ENCODE results near the gene NR3C2.
A peak's percentile ranks its signal among the peaks of the same experiment; 100 is the strongest.

The NR3C2 gene

GRCh38 chr4:148044089-148044911, 397.9 kb downstream of the NR3C2 start:
- WGBS (ENCODE audit: extremely low coverage, insufficient coverage, insufficient read length): no CpG with 5 or more reads among the region's 9 CpGs
- no peak overlapping the region for H3K4me3 ChIP-seq (ENCODE audit: low read depth, low read length)
- H3K9me3 ChIP-seq (ENCODE audit: insufficient read depth, low read depth, low read length): peaks cover 2% of the 10 kb centered on the region
- H4K12ac ChIP-seq (ENCODE audit: low read depth, low read length): no peak overlapping the region
- no peaks in the 10 kb centered on the region for H3K4me1 ChIP-seq (ENCODE audit: control insufficient read depth in 1 of 2, insufficient read depth in 2 of 2, low read length in 2 of 2)
- H3K36me3 ChIP-seq (ENCODE audit: control insufficient read depth in 1 of 2, insufficient read depth in 2 of 2, low read length in 2 of 2): peaks cover 0 to 3% of the 10 kb centered on the region in 2 experiments
- no peak overlapping the region for H3K27ac ChIP-seq (ENCODE audit: low read depth, low read length)
- H3K4me2 ChIP-seq (ENCODE audit: low read length): no peak overlapping the region
- H3K9ac ChIP-seq (ENCODE audit: low read length): no peak overlapping the region
- H3K27me3 ChIP-seq (ENCODE audit: insufficient read depth, low read length): no peaks in the 10 kb centered on the region
- H2BK5ac ChIP-seq (ENCODE audit: low read depth, low read length, poor library complexity): no peak overlapping the region
- no peak overlapping the region for H2AK5ac ChIP-seq (ENCODE audit: low read length)
- H4K8ac ChIP-seq (ENCODE audit: low read depth, low read length): no peak overlapping the region
- no peak overlapping the region for H2BK120ac ChIP-seq (ENCODE audit: insufficient read depth, low read length, poor library complexity)
- H3K14ac ChIP-seq (ENCODE audit: low read length): no peak overlapping the region
- H2AFZ ChIP-seq (ENCODE audit: insufficient read depth, low read length, poor library complexity): no peak overlapping the region
- DNase-seq: no peak
- H3K4ac ChIP-seq (ENCODE audit: low read depth, low read length): no peak overlapping the region
- no peak overlapping the region for H2BK12ac ChIP-seq (ENCODE audit: low read length)
- H3K79me2 ChIP-seq (ENCODE audit: control insufficient read depth, insufficient read depth, low read length, poor library complexity): no peaks in the 10 kb centered on the region
- no peak overlapping the region for H3K23ac ChIP-seq (ENCODE audit: low read length)
- no peak overlapping the region for H3K18ac ChIP-seq (ENCODE audit: low read length)
- no peak overlapping the region for H4K91ac ChIP-seq (ENCODE audit: low read depth, low read length)
- H3K79me1 ChIP-seq (ENCODE audit: low read length): no peaks in the 10 kb centered on the region

GRCh38 chr4:148041606-148042329, 400.4 kb downstream of the NR3C2 start:
- H3K4me1 ChIP-seq (ENCODE audit: control insufficient read depth in 1 of 2, insufficient read depth in 2 of 2, low read length in 2 of 2): no peaks in the 10 kb centered on the region
- H3K79me2 ChIP-seq (ENCODE audit: control insufficient read depth, insufficient read depth, low read length, poor library complexity): no peaks in the 10 kb centered on the region
- H3K36me3 ChIP-seq (ENCODE audit: control insufficient read depth in 1 of 2, insufficient read depth in 2 of 2, low read length in 2 of 2): peaks cover 0 to under 1% of the 10 kb centered on the region in 2 experiments
- no peak overlapping the region for H3K23ac ChIP-seq (ENCODE audit: low read length)
- H4K12ac ChIP-seq (ENCODE audit: low read depth, low read length): no peak overlapping the region
- no peak overlapping the region for H3K9ac ChIP-seq (ENCODE audit: low read length)
- H3K79me1 ChIP-seq (ENCODE audit: low read length): no peaks in the 10 kb centered on the region
- H3K9me3 ChIP-seq (ENCODE audit: insufficient read depth, low read depth, low read length): peaks cover 2% of the 10 kb centered on the region
- no peak overlapping the region for H3K14ac ChIP-seq (ENCODE audit: low read length)
- H3K18ac ChIP-seq (ENCODE audit: low read length): no peak overlapping the region
- H3K4me3 ChIP-seq (ENCODE audit: low read depth, low read length): no peak overlapping the region
- H2AK5ac ChIP-seq (ENCODE audit: low read length): no peak overlapping the region
- no peaks in the 10 kb centered on the region for H3K27me3 ChIP-seq (ENCODE audit: insufficient read depth, low read length)
- H3K27ac ChIP-seq (ENCODE audit: low read depth, low read length): no peak overlapping the region
- H2BK120ac ChIP-seq (ENCODE audit: insufficient read depth, low read length, poor library complexity): no peak overlapping the region
- no peak overlapping the region for H3K4ac ChIP-seq (ENCODE audit: low read depth, low read length)
- H2BK12ac ChIP-seq (ENCODE audit: low read length): no peak overlapping the region
- WGBS (ENCODE audit: extremely low coverage, insufficient coverage, insufficient read length): no CpG with 5 or more reads among the region's 7 CpGs
- no peak overlapping the region for H2BK5ac ChIP-seq (ENCODE audit: low read depth, low read length, poor library complexity)
- no peak overlapping the region for H2AFZ ChIP-seq (ENCODE audit: insufficient read depth, low read length, poor library complexity)
- no peak for DNase-seq
- H3K4me2 ChIP-seq (ENCODE audit: low read length): no peak overlapping the region
- H4K91ac ChIP-seq (ENCODE audit: low read depth, low read length): no peak overlapping the region
- no peak overlapping the region for H4K8ac ChIP-seq (ENCODE audit: low read depth, low read length)

- Histone ChIP-seq H4K8ac (ENCODE audit: low read depth, low read length) (no peak overlapping the region), H2AK5ac (ENCODE audit: low read length) (no peak overlapping the region), H2AFZ (ENCODE audit: insufficient read depth, low read length, poor library complexity) (no peak overlapping the region)
Measured at GRCh38 chr4:148034813-148035212, 407.4 kb downstream of the NR3C2 start.

DNA sequence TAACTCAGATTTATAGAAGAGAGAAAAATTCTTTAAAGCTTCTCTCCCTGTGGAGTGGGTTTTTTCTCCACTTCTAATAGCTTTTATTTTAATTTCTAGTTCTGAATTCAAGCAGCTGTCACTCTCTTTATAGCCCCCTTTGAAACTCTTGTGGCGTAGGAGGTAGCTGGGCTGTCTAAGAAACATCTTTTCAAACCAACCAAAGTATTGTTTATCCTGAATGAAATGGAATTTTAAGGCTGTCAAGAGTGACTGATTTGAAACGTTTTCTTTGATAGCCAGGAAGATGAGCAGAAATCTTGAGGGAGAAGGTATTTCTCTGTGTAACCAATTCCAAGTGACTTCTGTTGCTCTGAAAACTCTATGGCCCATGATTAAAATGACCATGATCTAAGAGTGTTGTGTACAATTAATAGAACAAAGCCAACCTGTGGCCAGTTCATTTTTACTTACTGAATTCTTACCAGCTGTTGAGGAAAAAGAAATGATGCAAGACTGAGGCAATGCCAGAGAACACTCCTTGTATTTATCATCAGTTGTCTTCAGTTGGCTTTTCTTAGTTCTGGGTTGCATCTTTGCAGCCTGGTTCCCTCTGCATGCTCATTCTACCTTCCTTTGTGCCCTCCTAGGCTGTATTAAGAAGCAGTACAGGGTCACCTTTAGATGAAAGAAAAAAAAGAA, 411.9 kb downstream of the NR3C2 start:
- H3K4me3 ChIP-seq (ENCODE audit: low read depth, low read length): no peak overlapping the region
- no peaks in the 10 kb centered on the region for H3K79me1 ChIP-seq (ENCODE audit: low read length)
- H2BK5ac ChIP-seq (ENCODE audit: low read depth, low read length, poor library complexity): no peak overlapping the region
- no peak overlapping the region for H3K18ac ChIP-seq (ENCODE audit: low read length)
- H2BK12ac ChIP-seq (ENCODE audit: low read length): no peak overlapping the region
- peaks cover 0 to 2% of the 10 kb centered on the region in 2 experiments for H3K4me1 ChIP-seq (ENCODE audit: control insufficient read depth in 1 of 2, insufficient read depth in 2 of 2, low read length in 2 of 2)
- H3K36me3 ChIP-seq (ENCODE audit: control insufficient read depth in 1 of 2, insufficient read depth in 2 of 2, low read length in 2 of 2): peaks cover 0 to 1% of the 10 kb centered on the region in 2 experiments
- no peak overlapping the region for H2AK5ac ChIP-seq (ENCODE audit: low read length)
- no peak overlapping the region for H4K91ac ChIP-seq (ENCODE audit: low read depth, low read length)
- H2AFZ ChIP-seq (ENCODE audit: insufficient read depth, low read length, poor library complexity): no peak overlapping the region
- no peak overlapping the region for H3K27ac ChIP-seq (ENCODE audit: low read depth, low read length)
- no peaks in the 10 kb centered on the region for H3K9me3 ChIP-seq (ENCODE audit: insufficient read depth, low read depth, low read length)
- H3K79me2 ChIP-seq (ENCODE audit: control insufficient read depth, insufficient read depth, low read length, poor library complexity): no peaks in the 10 kb centered on the region
- H3K9ac ChIP-seq (ENCODE audit: low read length): no peak overlapping the region
- no peak overlapping the region for H2BK120ac ChIP-seq (ENCODE audit: insufficient read depth, low read length, poor library complexity)
- no peak for DNase-seq
- H4K8ac ChIP-seq (ENCODE audit: low read depth, low read length): no peak overlapping the region
- H3K27me3 ChIP-seq (ENCODE audit: insufficient read depth, low read length): no peaks in the 10 kb centered on the region
- H3K4me2 ChIP-seq (ENCODE audit: low read length): no peak overlapping the region
- no peak overlapping the region for H4K12ac ChIP-seq (ENCODE audit: low read depth, low read length)
- no peak overlapping the region for H3K4ac ChIP-seq (ENCODE audit: low read depth, low read length)
- H3K23ac ChIP-seq (ENCODE audit: low read length): no peak overlapping the region
- no CpG with 5 or more reads among the region's 2 CpGs for WGBS (ENCODE audit: extremely low coverage, insufficient coverage, insufficient read length)
- no peak overlapping the region for H3K14ac ChIP-seq (ENCODE audit: low read length)

More at GRCh38 chr4:148034813-148035212, 407.4 kb downstream of the NR3C2 start:
- peaks cover 0 to 2% of the 10 kb centered on the region in 2 experiments for H3K4me1 ChIP-seq (ENCODE audit: control insufficient read depth in 1 of 2, insufficient read depth in 2 of 2, low read length in 2 of 2)
- H3K4me3 ChIP-seq (ENCODE audit: low read depth, low read length): no peak overlapping the region
- H3K23ac ChIP-seq (ENCODE audit: low read length): no peak overlapping the region
- peak in 1 of 2 donors; percentile 18 for DNase-seq
- H3K9ac ChIP-seq (ENCODE audit: low read length): no peak overlapping the region
- WGBS (ENCODE audit: extremely low coverage, insufficient coverage, insufficient read length): no CpG with 5 or more reads among the region's 1 CpG
- no peak overlapping the region for H3K4me2 ChIP-seq (ENCODE audit: low read length)
- no peak overlapping the region for H4K12ac ChIP-seq (ENCODE audit: low read depth, low read length)
- H3K79me2 ChIP-seq (ENCODE audit: control insufficient read depth, insufficient read depth, low read length, poor library complexity): no peaks in the 10 kb centered on the region
- no peak overlapping the region for H4K91ac ChIP-seq (ENCODE audit: low read depth, low read length)
- no peak overlapping the region for H2BK12ac ChIP-seq (ENCODE audit: low read length)
- no peak overlapping the region for H3K14ac ChIP-seq (ENCODE audit: low read length)
- no peak overlapping the region for H2BK120ac ChIP-seq (ENCODE audit: insufficient read depth, low read length, poor library complexity)
- H3K9me3 ChIP-seq (ENCODE audit: insufficient read depth, low read depth, low read length): no peaks in the 10 kb centered on the region
- H3K27me3 ChIP-seq (ENCODE audit: insufficient read depth, low read length): no peaks in the 10 kb centered on the region
- no peak overlapping the region for H3K4ac ChIP-seq (ENCODE audit: low read depth, low read length)
- no peaks in the 10 kb centered on the region for H3K79me1 ChIP-seq (ENCODE audit: low read length)
- H3K18ac ChIP-seq (ENCODE audit: low read length): no peak overlapping the region
- H2BK5ac ChIP-seq (ENCODE audit: low read depth, low read length, poor library complexity): no peak overlapping the region
- no peak overlapping the region for H3K27ac ChIP-seq (ENCODE audit: low read depth, low read length)
- peaks cover 0 to under 1% of the 10 kb centered on the region in 2 experiments for H3K36me3 ChIP-seq (ENCODE audit: control insufficient read depth in 1 of 2, insufficient read depth in 2 of 2, low read length in 2 of 2)
